Stimulated activated CD4-positive, alpha-beta T cell treated with anti-CD3 and anti-CD28 coated beads, TNF-alpha, amount 100 ng/mL, for 48 hours (primary cell): ENCODE measurements around the gene ITGB3.
A peak's percentile ranks its signal among the peaks of the same experiment; 100 is the strongest.
"Not testable (repeated sequence)": the region's sequence is repeated elsewhere in the genome, so short reads cannot be mapped to it uniquely, and the experiment has no call there.

Experiments
- DNase-seq, 3 donors: peaks; one replicate each; pipeline ENCODE4 v3.0.0-alpha.2; 2020; ENCODE audit warnings: low read depth in 3 of 3

ITGB3 gene

GRCh38 chr17:47253541-47254402 lies at the start of gene ITGB3:
ITGB3 (plus strand) TSS chr17:47253827; CDS start chr17:47253862, 35 bp downstream.
- peak; percentile 8 to 53 (median 29) for DNase-seq

GRCh38 chr17:47203984-47204721 lies 49.5 kb upstream of the ITGB3 start:
- peak in 1 of 3 donors; percentile 57 for DNase-seq

GRCh38 chr17:47204722-47205418 lies 48.8 kb upstream of the ITGB3 start:
- no peak for DNase-seq

- DNase-seq, result peak in 2 of 3 donors; percentile 39 to 59
Measured at GRCh38 chr17:47205419-47205963, 48.1 kb upstream of the ITGB3 start.

- DNase-seq, result no peak
Measured at GRCh38 chr17:47207143-47208067, 46.2 kb upstream of the ITGB3 start.

- DNase-seq, result no peak
Measured at GRCh38 chr17:47208744-47209488, 44.7 kb upstream of the ITGB3 start, which contains the start of gene MYL4. MYL4 (plus strand) TSS chr17:47209348; CDS start chr17:47209423, 75 bp downstream.

GRCh38 chr17:47209499-47209898 lies 44.1 kb upstream of the ITGB3 start:
- DNase-seq, result no peak

- DNase-seq, result no peak
Measured at GRCh38 chr17:47210105-47210504, 43.5 kb upstream of the ITGB3 start.

GRCh38 chr17:47210779-47211178 lies 42.8 kb upstream of the ITGB3 start:
- DNase-seq, result no peak

GRCh38 chr17:47212458-47212857 lies 41.2 kb upstream of the ITGB3 start:
- no peak for DNase-seq

- no peak for DNase-seq
Measured at GRCh38 chr17:47213540-47213939, 40.1 kb upstream of the ITGB3 start.

GRCh38 chr17:47214931-47215330 lies 38.7 kb upstream of the ITGB3 start:
- no peak for DNase-seq

- DNase-seq, result not testable (repeated sequence)
Measured at GRCh38 chr17:47216821-47217220, 36.8 kb upstream of the ITGB3 start.

- DNase-seq, result not testable (repeated sequence)
Measured at GRCh38 chr17:47217279-47217678, 36.3 kb upstream of the ITGB3 start.

- DNase-seq, result no peak
Measured at GRCh38 chr17:47218896-47219430, 34.7 kb upstream of the ITGB3 start.

- DNase-seq, result no peak
Measured at GRCh38 chr17:47219621-47220475, 33.8 kb upstream of the ITGB3 start.

GRCh38 chr17:47220531-47220999 lies 33.1 kb upstream of the ITGB3 start:
- no peak for DNase-seq

GRCh38 chr17:47221154-47221553 lies 32.5 kb upstream of the ITGB3 start:
- DNase-seq, result no peak

- no peak for DNase-seq
Measured at GRCh38 chr17:47222047-47222446, 31.6 kb upstream of the ITGB3 start.
